ENCODE results near the gene B9D2.

Gene B9D2

GRCh38 chr19:41304706-41305483 lies 59.1 kb downstream of the B9D2 start:
- DNase-seq (ENCODE audit: low read depth, low spot score): no peak
- ChIA-PET CTCF (interaction anchor here (0.7 to 7.1 kb wide), 9 partner anchors 8 to 258 kb away, joined by 3 to 125 read pairs (median 4); no protein-coding TSS in a partner anchor), POLR2A (interaction anchor here (1.0 kb wide), 1 partner anchor 86 kb away, joined by 3 read pairs; the partner anchor contains the start of gene AXL)
- no peak overlapping the region for H3K4me3 ChIP-seq (ENCODE audit: low read depth, low read length)
- no peak for TF ChIP-seq CTCF (IDR thresholded peaks at IDR 0.05; ENCODE audit: insufficient read depth, low read length, missing control alignments)

All from AG04449 (cell line).